GM19193 (cell line): ENCODE data around the gene TLCD2.

Experiments used
- POLR2A ChIP-seq: IDR thresholded peaks from 4 replicates; pipeline ENCODE4 v1.6.1; 2011; ENCODE audit not compliant: insufficient read depth, insufficient read length; ENCODE audit errors: extremely low read depth

TLCD2 gene

DNA sequence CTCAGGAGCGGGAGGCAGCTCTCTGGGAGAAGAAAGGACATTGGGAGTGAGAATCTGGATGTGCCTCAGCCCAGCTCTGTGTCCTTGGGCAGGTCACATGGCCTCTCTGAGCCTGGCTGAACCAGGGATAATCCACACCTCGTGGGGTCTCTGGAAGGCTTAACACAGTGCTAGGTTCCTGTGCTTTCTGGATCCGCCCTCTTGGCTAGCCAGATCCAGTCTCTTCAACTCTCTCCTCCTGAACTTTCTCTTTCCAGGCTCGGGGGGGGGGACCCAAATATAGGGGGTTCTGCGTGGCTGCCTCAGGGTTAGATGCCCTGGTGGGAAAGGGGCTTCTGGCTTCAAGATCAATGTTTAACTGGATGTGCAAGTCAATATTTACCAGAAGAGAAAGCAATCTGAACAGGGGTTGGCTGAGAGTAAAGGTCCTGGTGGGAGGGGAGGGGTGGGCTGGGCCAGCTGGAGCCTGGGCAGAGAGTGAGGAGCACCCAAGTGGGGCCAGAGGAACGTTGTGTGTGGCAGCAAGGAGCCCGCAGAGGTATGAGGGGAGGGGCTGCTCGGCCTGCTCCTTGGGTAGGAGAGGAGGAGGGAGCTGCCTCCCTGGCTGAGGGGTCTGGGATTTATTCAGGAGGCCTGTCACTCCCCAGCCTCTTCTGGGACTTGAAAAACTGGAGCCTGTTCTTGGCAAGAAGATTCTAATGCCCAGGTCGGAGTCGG is 32.4 kb upstream of the TLCD2 start, which contains the start of gene SERPINF2:
TSS of gene SERPINF2 (plus strand) at position 501 of the 717 bp plus-strand sequence. CDS start 2,125 bp downstream, outside the sequence.
- TF ChIP-seq POLR2A, result no peak

DNA sequence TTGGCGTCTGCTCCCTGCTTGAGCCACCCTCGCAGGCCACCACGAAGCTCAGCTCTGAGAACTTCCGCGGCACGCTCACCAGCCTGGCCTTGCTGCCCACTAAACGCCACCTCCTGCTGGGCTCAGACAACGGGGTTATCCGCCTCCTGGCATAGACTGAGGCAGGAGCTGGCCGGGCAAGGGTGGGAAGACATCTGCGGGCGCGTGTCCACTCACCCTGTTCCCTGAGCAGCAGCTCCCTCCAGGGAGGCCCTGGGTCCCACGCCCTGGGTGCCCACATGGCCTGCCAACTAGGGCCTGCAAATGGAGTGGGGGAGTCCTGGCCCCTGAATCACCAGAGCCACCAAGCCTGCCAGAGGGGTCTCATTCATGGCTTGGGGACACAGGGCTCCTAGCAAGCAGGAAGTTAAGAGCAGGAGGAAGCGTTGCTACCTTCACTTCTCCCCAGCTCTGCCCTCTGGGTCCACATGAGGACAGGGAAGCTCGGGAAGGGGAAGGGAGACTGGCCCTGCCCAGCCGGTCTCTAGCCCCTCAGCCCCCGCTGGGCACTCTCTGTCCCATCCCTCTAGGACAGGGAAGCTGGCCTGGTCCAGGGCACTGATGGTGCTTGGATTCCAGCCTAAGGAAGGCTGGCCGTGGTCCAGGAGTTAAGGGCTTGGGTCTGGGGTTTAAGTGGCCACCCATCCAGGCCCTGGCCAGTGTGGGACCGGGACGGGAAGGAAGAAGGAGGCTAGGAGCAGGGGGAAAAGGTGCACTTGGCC is 27.5 kb upstream of the TLCD2 start:
- no peak for TF ChIP-seq POLR2A

DNA sequence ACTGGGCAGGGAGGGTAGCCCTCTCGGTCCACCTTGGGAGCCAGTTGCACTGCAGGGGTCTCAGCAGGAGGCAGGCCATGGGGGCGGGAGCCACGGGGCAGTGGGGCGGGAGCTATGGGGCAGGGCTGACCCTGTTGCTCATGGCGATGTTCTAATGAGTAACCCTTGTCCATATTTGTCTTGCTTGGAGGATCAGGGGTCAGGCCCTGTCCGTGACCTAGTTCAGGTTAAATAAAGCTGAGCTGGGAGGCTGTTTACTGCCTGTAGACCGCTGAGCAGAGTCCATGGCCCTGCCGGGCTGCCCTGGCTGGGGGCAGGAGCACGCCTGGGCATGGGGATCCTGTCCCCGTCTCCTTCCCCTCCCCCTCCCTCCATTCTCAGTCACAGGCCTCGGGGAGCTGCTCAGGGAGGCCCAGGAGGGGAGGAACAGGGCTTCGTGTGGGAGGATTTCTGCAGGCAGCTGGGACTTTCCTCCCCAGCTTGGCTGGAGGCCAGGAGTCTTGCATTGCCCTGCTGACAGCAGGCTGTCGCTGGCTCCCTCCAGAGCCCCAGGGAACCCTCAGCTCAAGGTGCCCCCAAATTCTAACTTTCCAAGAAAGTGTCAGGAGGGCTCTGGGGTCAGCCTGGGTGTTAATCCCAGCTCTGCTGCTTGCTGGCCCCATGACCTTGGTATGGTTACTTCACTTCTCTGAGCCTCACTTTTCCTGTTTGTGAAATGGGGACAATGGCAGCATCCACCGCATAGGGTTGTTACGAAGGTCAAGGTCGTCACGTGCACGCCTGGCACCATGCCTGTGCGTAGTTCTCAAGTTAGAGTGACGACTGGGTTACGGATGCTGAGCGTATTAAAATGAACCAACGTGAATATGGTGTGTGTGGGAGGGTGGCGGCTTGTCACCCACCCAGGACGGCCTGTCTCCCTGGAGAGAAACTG is 26.4 kb upstream of the TLCD2 start:
- no peak for TF ChIP-seq POLR2A

DNA sequence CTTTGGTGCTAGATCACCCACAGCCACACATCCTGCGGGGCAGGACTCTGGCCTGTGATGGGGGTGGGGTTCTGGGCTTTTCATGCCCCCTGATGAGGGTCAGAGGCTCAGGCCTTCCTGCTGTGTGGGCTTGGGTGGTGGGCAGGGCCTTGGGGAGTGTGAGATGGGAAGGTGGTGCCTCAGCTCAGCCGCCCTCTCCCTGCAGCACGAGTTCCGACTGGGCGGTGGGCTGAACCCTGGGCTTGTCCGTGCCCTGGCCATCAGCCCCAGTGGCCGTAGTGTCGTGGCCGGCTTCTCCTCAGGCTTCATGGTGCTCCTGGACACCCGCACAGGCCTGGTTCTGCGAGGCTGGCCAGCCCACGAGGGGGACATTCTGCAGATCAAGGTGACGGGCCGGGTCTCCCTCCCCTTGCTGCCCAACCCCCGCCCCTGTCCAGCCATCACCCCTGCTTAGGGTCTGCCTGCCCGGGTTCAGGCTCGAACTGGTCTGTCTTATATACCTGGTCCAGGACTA is 25.7 kb upstream of the TLCD2 start:
- no peak for TF ChIP-seq POLR2A

DNA sequence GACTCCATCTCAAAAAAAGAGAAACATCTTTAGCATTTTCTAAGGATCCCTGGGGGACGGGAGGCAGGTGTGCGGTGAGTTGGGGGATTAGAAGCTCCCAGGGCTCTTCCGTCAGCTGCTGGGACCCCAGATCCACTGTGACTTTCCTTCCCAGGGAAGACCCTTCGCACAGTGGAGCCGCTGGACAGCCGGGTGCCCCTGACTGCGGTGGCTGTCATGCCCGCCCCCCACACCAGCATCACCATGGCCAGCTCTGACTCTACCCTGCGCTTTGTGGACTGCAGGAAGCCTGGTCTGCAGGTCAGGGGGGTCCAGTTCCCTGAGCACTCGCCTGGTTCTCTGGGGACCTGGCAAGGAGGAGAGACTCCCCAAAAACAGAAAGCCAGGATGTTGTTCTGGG is 25.2 kb upstream of the TLCD2 start:
- TF ChIP-seq POLR2A, result no peak

DNA sequence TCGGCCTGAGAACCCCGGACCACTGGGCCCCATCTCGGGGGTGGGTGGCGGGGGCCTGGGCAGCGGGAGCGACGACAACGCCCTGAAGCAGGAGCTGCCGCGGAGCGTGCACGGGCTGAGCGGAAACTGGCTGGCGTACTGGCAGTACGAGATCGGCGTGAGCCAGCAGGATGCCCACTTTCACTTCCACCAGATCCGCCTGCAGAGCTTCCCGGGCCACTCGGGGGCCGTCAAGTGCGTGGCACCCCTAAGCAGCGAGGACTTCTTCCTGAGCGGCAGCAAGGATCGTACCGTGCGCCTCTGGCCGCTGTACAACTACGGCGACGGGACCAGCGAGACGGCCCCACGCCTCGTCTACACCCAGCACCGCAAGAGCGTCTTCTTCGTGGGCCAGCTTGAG is 23.6 kb upstream of the TLCD2 start:
- no peak for TF ChIP-seq POLR2A

DNA sequence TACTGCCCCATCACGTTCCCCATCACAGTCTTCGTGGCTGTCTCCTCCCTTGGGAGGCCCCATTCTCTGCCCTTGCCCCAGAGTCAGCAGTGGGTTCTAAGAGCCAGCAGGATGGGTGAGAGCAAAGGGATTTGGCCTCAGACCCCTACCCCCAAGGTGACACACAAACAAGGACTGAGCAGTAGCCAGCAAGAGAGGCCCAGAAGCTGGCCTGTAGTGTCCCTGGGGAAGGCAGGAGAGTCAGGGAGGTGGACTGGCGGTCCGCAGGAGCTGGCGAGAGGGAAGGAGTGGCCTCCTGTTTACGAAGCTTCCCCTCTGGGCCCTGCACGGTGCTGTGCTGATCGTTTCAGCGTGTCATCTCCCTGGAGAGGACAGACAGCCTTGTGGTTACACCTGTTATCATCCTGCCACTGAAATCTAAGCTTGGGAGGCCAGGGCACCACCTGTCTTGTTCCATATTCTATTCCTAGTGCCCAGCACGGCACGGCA is 22.7 kb upstream of the TLCD2 start:
- TF ChIP-seq POLR2A, result no peak

DNA sequence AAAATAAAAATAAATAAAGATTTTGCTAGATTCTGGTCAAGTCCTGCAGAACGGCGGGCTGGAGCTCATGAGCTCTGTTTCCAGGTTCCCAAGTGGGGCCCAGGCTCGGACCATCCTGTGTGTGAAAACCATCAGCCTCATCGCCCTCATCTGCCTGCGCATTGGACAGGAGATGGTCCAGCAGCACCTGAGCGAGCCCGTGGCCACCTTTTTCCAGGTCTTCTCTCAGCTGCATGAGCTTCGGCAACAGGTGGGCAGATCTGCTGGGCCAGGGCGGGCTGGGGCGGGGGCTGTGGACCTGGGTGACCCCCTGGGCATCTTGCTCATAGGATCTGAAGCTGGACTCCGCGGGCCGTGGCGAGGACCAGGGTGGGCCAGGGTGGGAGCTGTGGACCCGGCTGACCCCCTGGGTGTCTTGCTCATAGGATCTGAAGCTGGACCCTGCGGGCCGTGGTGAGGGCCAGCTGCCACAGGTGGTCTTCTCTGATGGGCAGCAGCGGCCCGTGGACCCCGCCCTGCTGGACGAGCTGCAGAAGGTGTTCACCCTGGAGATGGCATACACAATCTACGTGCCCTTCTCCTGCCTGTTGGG is 22.2 kb upstream of the TLCD2 start:
- TF ChIP-seq POLR2A, result no peak

DNA sequence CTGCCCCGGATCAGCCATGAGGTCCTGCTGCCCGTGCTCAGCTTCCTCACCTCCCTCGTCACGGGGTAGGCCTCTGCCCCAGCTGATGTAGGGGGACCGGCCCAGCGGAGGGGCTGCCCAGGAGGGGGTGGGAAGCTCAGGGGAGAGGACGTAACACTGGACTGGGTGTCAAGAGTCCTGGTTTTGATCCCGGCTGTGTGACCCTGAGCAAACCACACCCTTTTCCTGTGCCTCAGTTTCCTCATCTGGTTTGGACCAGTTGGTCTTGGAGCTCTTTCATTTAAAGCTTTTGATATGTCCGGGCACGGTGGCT is 21.0 kb upstream of the TLCD2 start:
- TF ChIP-seq POLR2A, result no peak

DNA sequence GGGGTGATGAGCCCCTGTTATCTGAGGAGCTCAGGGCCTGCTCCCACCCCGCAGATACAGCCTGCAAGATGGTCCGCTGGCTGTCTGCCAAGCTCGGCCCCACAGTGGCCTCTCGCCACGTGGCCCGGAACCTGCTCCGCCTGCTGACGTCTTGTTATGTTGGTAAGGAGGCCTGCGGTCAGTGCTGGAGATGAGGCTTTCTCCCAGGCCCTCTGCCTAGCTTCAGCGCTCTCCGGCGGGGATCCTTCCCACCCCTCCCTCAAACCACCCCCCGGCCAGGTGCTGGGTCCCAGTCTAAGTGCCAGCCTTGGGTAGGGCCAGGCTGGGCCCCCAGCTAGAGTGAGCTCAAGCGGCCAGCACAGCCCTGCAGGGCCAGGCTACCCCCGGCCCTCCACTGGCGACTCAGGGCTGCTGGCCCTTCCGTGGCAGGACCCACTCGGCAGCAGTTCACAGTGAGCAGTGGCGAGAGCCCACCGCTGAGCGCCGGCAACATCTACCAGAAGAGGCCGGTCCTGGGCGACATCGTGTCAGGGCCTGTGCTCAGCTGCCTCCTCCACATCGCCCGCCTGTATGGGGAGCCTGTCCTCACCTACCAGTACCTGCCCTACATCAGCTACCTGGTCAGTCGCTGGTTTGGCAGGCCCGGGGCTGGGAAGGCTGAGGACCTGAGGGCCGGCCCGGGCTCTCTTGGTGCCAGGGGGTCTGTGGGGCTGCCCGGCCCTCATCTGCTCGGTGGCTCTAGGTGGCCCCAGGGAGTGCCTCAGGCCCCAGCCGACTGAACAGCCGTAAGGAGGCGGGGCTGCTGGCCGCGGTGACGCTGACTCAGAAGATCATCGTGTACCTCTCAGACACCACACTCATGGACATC is 20.4 kb upstream of the TLCD2 start:
- no peak for TF ChIP-seq POLR2A

DNA sequence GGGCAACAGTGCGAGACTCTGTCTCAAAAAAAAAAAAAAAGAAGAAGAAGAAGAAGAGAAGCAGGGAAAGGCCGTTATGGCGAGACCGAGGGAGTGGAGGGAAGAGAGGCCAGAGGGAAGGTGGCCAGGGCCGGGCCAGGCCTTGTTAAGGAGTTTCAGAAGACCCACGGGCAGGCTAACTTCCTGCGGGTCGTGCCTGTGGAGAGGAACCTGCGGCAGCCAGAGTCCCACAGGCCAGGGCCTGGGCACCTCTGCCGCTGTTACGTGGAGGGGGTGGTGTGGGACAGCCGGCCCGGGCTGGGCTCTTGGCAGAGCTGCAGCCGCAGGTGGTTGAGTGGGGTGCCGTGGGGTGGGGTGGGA is 19.8 kb upstream of the TLCD2 start:
- TF ChIP-seq POLR2A, result no peak

DNA sequence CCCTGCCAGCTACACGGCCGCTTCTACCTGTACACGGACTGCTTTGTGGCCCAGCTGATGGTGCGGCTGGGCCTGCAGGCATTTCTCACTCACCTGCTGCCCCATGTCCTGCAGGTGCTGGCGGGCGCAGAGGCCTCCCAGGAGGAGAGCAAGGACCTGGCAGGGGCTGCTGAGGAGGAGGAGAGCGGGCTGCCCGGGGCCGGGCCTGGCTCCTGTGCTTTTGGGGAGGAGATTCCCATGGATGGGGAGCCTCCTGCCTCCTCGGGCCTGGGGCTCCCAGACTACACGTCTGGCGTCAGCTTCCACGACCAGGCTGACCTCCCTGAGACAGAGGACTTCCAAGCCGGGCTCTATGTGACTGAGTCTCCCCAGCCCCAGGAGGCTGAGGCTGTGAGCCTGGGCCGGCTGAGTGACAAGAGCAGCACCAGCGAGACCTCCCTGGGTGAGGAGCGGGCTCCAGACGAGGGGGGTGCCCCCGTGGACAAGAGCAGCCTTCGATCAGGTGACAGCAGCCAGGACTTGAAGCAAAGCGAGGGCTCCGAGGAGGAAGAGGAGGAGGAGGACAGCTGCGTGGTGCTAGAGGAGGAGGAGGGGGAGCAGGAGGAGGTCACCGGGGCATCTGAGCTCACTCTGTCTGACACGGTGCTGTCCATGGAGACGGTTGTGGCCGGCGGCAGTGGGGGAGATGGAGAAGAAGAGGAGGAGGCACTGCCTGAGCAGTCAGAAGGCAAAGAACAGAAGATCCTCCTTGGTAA is 17.9 kb upstream of the TLCD2 start:
- TF ChIP-seq POLR2A, result no peak

DNA sequence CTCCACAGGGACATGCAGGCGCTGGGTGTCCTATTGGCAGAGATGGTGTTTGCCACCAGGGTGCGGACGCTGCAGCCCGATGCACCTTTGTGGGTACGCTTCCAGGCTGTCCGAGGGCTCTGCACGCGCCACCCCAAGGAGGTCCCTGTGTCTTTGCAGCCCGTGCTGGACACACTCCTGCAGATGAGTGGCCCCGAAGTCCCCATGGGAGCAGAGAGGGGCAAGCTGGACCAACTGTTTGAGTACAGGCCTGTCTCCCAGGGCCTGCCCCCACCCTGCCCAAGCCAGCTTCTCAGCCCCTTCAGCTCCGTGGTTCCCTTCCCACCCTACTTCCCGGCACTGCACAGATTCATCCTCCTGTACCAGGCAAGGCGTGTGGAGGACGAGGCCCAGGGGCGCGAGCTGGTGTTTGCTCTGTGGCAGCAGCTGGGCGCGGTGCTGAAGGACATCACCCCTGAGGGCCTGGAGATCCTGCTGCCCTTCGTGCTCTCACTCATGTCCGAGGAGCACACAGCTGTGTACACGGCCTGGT is 17.1 kb upstream of the TLCD2 start:
- TF ChIP-seq POLR2A, result no peak

DNA sequence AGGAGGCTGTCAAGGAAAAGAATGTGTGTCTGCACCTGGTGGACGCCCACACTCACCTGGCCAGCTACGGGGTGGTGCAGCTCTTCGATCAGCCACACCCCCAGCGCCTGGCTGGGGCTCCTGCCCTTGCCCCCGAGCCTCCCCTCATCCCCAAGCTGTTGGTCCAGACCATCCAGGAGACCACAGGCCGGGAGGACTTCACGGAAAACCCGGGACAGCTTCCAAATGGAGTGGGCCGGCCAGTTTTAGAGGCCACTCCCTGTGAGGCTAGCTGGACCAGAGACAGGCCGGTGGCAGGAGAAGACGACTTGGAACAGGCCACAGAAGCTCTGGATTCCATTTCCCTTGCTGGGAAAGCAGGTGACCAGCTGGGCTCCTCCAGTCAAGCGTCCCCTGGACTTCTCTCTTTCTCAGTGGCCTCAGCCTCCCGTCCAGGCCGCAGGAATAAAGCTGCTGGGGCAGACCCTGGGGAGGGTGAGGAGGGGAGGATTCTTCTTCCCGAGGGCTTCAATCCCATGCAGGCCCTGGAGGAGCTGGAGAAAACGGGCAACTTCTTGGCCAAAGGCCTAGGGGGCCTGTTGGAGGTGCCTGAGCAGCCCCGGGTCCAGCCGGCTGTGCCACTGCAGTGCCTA is 16.6 kb upstream of the TLCD2 start:
- no peak for TF ChIP-seq POLR2A
